Measurements from ENCODE around the gene BFSP1. TPM values are rescaled to one million over a fixed set of nuclear protein-coding genes. Genes with fewer than 3 reads are reported as not detected.

Gene BFSP1
- total RNA-seq, 1 donor from 2014 or later = not detected

DNA sequence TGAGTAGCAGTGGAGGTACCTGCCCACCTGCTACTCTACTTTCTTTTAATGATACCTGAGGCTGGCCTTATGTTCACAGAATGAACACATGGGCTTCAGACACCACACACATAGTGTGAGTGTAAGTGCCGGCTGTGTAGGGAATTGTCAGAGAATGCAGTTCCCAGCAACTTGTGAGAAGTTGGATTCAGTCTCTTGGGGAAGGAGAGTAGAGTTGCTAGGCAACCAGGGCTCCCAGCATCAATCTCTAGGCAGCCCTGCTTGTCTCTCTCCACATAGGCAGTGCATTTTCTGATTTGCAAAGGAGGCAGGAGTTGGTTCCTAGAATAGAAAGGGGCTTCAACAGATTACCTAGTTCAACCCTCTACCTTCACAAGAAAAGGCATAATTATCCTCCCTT, 74.1 kb downstream of the BFSP1 start:
- no peaks in the 10 kb centered on the region for H3K9me3 ChIP-seq
- no peak overlapping the region for H3K27ac ChIP-seq

DNA sequence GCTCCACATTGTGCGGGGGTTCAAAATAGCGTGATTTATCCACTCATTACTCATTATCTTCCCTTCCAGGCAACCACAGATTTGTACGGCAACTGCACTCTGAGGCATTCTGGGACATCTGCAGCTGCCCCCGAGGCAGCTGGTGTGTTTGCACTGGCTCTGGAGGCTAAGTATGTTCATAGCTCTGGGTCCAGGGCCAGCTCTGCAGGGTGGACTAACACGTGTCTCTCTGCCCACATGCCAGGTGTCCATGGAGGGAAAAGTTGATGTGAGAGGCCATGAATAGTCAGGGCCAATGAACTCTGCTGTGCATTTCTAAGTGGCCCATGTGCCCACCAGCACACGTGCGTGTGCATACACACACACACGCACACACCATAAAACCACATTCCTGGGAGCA, 74.9 kb downstream of the BFSP1 start:
- no peaks in the 10 kb centered on the region for H3K9me3 ChIP-seq
- H3K27ac ChIP-seq = no peak overlapping the region
- intact Hi-C loops (cut with DNase I) = no loop called here
- no peaks in the 10 kb centered on the region for H3K4me1 ChIP-seq
- no peak for DNase-seq (ENCODE audit: low spot score in 2 of 2)
- TF ChIP-seq, protein P1, sequence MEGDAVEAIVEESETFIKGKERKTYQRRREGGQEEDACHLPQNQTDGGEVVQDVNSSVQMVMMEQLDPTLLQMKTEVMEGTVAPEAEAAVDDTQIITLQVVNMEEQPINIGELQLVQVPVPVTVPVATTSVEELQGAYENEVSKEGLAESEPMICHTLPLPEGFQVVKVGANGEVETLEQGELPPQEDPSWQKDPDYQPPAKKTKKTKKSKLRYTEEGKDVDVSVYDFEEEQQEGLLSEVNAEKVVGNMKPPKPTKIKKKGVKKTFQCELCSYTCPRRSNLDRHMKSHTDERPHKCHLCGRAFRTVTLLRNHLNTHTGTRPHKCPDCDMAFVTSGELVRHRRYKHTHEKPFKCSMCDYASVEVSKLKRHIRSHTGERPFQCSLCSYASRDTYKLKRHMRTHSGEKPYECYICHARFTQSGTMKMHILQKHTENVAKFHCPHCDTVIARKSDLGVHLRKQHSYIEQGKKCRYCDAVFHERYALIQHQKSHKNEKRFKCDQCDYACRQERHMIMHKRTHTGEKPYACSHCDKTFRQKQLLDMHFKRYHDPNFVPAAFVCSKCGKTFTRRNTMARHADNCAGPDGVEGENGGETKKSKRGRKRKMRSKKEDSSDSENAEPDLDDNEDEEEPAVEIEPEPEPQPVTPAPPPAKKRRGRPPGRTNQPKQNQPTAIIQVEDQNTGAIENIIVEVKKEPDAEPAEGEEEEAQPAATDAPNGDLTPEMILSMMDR (IDR thresholded peaks at IDR 0.05) = no peak
- H3K4me3 ChIP-seq = no peak overlapping the region
- no peaks in the 10 kb centered on the region for H3K27me3 ChIP-seq
- no peaks in the 10 kb centered on the region for H3K36me3 ChIP-seq

More for the DNA sequence above, 74.1 kb downstream of the BFSP1 start:
- no peak overlapping the region for H3K4me3 ChIP-seq
- no peak for DNase-seq (ENCODE audit: low spot score in 2 of 2)
- H3K4me1 ChIP-seq = no peaks in the 10 kb centered on the region
- intact Hi-C loops (cut with DNase I) = no loop called here
- H3K36me3 ChIP-seq = no peaks in the 10 kb centered on the region
- no peaks in the 10 kb centered on the region for H3K27me3 ChIP-seq
- TF ChIP-seq, protein P1 (IDR thresholded peaks at IDR 0.05) = no peak

DNA sequence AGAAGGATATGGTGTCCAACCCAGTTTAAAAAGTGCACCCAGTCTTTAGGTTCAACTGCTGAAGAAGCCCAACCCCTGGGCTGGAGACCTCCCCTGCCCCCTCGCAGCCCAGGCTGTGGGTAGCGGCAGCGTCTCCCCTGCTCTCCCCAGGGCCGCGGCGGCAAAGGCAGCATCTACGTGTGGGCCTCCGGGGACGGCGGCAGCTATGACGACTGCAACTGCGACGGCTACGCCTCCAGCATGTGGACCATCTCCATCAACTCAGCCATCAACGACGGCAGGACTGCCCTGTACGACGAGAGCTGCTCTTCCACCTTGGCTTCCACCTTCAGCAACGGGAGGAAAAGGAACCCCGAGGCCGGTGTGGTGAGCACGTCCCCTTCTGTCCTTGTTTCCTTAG, 77.6 kb downstream of the BFSP1 start:
- Histone ChIP-seq H3K4me1 (no peaks in the 10 kb centered on the region), H3K4me3 (no peak overlapping the region), H3K27me3 (no peaks in the 10 kb centered on the region), H3K27ac (no peak overlapping the region), H3K36me3 (no peaks in the 10 kb centered on the region), H3K9me3 (no peaks in the 10 kb centered on the region)
- TF ChIP-seq, protein P1 (IDR thresholded peaks at IDR 0.05) = no peak
- DNase-seq (ENCODE audit: low spot score in 2 of 2) = no peak
- intact Hi-C loops (cut with DNase I) = no loop called here

DNA sequence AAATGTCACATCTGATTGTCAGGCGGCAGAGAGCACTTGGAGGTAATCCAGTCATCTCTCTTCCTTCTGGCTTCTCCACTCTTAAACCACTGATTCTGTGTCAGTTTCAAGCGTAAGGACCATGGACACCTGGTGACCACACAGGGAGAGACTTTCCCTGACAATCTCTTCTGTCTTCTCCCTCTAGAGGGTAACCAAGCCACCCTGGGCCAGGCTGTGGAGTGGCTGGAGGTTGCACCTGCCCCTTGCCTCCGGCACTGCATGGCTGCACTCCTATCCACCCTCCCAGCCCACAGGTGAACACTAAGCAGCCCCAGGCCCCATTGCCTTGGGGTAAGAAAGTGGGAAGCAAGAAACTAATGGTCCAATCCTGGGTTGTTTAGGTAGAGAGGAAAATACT, 78.7 kb downstream of the BFSP1 start:
- no peak overlapping the region for H3K4me3 ChIP-seq
- no peaks in the 10 kb centered on the region for H3K9me3 ChIP-seq
- intact Hi-C loops (cut with DNase I) = no loop called here
- H3K36me3 ChIP-seq = no peaks in the 10 kb centered on the region
- TF ChIP-seq, protein P1 (IDR thresholded peaks at IDR 0.05) = no peak
- H3K4me1 ChIP-seq = no peaks in the 10 kb centered on the region
- DNase-seq (ENCODE audit: low spot score in 2 of 2) = no peak
- no peaks in the 10 kb centered on the region for H3K27me3 ChIP-seq
- no peak overlapping the region for H3K27ac ChIP-seq

DNA sequence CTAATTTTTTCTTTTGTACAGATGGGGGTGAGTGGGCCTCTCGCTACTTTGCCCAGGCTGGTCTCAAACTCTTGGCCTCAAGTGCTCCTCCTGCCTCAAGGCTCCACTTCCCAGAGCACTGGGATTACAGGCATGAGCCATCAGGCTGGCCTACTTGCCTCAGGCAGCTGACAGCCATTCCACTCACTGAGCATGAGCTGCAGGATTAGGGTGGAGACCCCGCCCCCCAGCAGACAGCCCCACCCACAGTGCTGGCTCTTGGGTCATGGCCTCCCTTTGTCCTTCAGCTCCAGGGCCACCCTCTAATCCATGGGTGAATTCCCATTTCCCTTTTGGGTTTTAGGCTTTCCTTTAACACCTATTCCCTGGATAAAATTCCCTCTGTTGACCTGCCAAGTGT, 82.1 kb downstream of the BFSP1 start:
- H3K4me1 ChIP-seq = no peaks in the 10 kb centered on the region
- no peak overlapping the region for H3K27ac ChIP-seq
- no peak overlapping the region for H3K4me3 ChIP-seq
- no peaks in the 10 kb centered on the region for H3K9me3 ChIP-seq
- intact Hi-C loops (cut with DNase I) = no loop called here
- TF ChIP-seq, protein P1 (IDR thresholded peaks at IDR 0.05) = no peak
- no peaks in the 10 kb centered on the region for H3K27me3 ChIP-seq
- no peak for DNase-seq (ENCODE audit: low spot score in 2 of 2)
- no peaks in the 10 kb centered on the region for H3K36me3 ChIP-seq

DNA sequence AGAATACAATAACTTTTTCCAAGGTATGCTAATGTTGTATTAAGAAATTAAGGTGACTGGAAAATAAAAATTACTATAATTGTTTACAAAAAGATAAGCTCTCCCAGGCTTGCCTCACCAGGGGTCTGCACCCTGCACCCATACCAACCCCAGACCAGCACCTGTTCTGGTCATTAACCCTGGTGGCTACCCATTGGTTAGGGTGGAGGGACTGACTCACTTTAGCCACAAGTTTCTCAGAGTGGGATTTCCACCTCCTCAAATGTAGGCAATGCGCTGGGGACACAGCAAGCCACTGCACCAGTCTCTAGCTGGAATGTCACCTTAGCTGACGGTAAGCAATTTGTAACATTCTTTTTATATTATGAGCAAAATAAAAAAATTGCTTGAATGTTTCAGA, 83.1 kb downstream of the BFSP1 start:
- no peaks in the 10 kb centered on the region for H3K36me3 ChIP-seq
- intact Hi-C loops (cut with DNase I) = no loop called here
- TF ChIP-seq, protein P1 (IDR thresholded peaks at IDR 0.05) = no peak
- no peaks in the 10 kb centered on the region for H3K27me3 ChIP-seq
- no peaks in the 10 kb centered on the region for H3K4me1 ChIP-seq
- DNase-seq (ENCODE audit: low spot score in 2 of 2) = no peak
- no peak overlapping the region for H3K4me3 ChIP-seq
- no peak overlapping the region for H3K27ac ChIP-seq
- no peaks in the 10 kb centered on the region for H3K9me3 ChIP-seq
